Activated naive CD4-positive, alpha-beta T cell treated with anti-CD3 and anti-CD28 coated beads, Interleukin-2, amount 50 U/mL, for 72 hours (primary cell): Measurements from ENCODE around the gene KDM3A. TPM values are rescaled to one million over a fixed set of nuclear protein-coding genes. Genes with fewer than 3 reads are reported as not detected.

Experiments used
- ATAC-seq, 2 donors: fragments of 150-1000 bp; cut with Tn5 transposase; 2 replicates each; pipeline ENCODE4 v1.10.0; 2021; ENCODE audit warnings: mild to moderate bottlenecking in 2 of 2, moderate library complexity in 2 of 2
- DNase-seq, 2 donors: peaks; one replicate each; pipeline ENCODE4 v3.0.0; 2021 to 2022; ENCODE audit warnings: low spot score in 2 of 2
- H3K27ac Mint-ChIP-seq, 2 donors: one replicate each; pipeline ENCODE4 v1.8.0; 2022; ENCODE audit warnings: mild to moderate bottlenecking in 2 of 2, mixed read lengths in 2 of 2
- H3K36me3 Mint-ChIP-seq, 2 donors: one replicate each; pipeline ENCODE4 v1.8.0; 2022; ENCODE audit warnings: mixed read lengths in 2 of 2
- H3K9me3 Mint-ChIP-seq, 2 donors: one replicate each; pipeline ENCODE4 v1.8.0; 2022; ENCODE audit warnings: mixed read lengths in 2 of 2
- total RNA-seq, 2 donors: library from RNA; stranded (reverse); gene quantifications; one replicate each; pipeline ENCODE4 v1.2.3, GENCODE V29; 2022

The KDM3A gene, protein sequence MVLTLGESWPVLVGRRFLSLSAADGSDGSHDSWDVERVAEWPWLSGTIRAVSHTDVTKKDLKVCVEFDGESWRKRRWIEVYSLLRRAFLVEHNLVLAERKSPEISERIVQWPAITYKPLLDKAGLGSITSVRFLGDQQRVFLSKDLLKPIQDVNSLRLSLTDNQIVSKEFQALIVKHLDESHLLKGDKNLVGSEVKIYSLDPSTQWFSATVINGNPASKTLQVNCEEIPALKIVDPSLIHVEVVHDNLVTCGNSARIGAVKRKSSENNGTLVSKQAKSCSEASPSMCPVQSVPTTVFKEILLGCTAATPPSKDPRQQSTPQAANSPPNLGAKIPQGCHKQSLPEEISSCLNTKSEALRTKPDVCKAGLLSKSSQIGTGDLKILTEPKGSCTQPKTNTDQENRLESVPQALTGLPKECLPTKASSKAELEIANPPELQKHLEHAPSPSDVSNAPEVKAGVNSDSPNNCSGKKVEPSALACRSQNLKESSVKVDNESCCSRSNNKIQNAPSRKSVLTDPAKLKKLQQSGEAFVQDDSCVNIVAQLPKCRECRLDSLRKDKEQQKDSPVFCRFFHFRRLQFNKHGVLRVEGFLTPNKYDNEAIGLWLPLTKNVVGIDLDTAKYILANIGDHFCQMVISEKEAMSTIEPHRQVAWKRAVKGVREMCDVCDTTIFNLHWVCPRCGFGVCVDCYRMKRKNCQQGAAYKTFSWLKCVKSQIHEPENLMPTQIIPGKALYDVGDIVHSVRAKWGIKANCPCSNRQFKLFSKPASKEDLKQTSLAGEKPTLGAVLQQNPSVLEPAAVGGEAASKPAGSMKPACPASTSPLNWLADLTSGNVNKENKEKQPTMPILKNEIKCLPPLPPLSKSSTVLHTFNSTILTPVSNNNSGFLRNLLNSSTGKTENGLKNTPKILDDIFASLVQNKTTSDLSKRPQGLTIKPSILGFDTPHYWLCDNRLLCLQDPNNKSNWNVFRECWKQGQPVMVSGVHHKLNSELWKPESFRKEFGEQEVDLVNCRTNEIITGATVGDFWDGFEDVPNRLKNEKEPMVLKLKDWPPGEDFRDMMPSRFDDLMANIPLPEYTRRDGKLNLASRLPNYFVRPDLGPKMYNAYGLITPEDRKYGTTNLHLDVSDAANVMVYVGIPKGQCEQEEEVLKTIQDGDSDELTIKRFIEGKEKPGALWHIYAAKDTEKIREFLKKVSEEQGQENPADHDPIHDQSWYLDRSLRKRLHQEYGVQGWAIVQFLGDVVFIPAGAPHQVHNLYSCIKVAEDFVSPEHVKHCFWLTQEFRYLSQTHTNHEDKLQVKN (N-terminal part only)
- total RNA-seq, result 100 to 1,000 TPM in 1 of 2 donors, 10 to 100 TPM in 1; 67.1 to 108 TPM

DNA sequence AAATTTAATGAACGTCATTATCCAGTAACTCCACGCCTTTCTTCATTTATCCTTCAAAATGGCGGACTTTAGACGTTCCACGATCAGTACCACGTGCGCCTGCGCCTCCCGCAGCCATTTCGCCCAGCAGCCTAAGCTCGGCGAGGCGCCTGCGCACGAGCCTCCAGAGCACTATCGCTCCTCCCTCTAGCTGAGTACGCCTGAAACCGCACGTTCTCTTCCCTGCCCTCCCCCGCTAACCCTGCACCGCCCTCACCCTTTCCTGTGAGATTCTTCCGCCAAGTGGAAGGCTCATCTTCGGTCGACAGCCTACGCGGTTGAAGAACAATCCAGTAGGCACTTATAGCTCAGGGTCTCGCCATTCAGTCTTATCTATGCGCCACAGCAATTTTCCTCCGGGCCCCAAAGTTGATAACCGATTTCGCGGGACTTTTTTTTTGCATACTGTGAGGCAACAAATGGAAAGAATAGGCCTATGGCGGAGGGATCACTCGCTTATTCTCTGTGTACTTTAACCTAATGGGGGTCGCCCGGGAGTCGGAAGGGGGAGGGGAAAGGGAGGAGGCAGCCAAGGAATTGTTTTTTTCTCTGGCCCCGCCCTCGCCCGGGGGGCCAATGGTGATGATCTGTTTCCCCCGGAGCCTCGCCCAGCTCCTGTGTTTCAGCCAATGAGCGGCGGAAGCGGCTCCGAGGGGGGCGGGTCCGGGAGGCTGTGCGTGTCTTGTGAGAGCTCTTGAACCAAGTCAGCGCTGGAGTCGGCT is at the start of gene KDM3A:
Gene KDM3A (plus strand): TSS at position 741 of the 761 bp plus-strand sequence. CDS start 677 bp downstream, outside the sequence.
- Mint-ChIP-seq H3K27ac (peak within 1 kb of the TSS; percentile 95 to 97), H3K9me3 (peaks cover 10 to 24% of the 10 kb centered on the region in 2 donors), H3K36me3 (peaks cover 34 to 46% of the 10 kb centered on the region in 2 donors)
- DNase-seq, result peak; percentile 98 to 99
- ATAC-seq, result peak; percentile 84 to 88

DNA sequence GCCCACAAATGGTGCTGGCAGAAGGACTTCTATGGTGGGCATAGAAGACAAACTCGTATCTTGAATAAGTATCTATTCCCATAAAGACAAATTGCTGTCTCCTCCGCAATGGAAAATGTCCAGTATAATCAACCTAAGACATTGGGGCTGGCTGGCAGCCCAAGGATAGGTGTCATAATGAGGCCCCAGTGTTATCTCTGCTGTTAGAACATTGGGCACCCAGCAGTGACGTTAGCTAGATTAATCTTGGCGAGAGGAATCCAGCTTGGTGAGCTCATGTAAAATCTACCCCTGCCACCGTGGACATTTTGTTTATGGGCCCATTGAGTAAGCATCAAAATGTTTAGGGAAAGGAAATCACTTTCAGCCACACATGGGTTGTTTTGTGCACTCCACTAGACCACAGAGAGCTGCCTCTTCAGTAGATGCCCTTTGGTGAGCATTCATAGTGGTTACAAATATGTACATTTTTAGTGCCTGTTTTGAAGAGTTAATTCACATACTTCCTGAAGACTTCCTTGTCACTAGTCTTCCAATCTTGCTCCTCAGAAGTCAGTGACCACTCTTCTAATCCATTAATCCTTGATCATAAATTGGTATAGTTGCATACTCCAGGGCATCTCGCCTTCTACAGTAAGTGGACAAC is 48.2 kb upstream of the KDM3A start:
- H3K27ac Mint-ChIP-seq, result peak overlapping the region in 1 of 2 donors; percentile 74
- H3K36me3 Mint-ChIP-seq, result peaks cover 0 to 23% of the 10 kb centered on the region in 2 donors
- H3K9me3 Mint-ChIP-seq, result peaks cover 0 to 4% of the 10 kb centered on the region in 2 donors
- DNase-seq (no peak), ATAC-seq (no peak)

DNA sequence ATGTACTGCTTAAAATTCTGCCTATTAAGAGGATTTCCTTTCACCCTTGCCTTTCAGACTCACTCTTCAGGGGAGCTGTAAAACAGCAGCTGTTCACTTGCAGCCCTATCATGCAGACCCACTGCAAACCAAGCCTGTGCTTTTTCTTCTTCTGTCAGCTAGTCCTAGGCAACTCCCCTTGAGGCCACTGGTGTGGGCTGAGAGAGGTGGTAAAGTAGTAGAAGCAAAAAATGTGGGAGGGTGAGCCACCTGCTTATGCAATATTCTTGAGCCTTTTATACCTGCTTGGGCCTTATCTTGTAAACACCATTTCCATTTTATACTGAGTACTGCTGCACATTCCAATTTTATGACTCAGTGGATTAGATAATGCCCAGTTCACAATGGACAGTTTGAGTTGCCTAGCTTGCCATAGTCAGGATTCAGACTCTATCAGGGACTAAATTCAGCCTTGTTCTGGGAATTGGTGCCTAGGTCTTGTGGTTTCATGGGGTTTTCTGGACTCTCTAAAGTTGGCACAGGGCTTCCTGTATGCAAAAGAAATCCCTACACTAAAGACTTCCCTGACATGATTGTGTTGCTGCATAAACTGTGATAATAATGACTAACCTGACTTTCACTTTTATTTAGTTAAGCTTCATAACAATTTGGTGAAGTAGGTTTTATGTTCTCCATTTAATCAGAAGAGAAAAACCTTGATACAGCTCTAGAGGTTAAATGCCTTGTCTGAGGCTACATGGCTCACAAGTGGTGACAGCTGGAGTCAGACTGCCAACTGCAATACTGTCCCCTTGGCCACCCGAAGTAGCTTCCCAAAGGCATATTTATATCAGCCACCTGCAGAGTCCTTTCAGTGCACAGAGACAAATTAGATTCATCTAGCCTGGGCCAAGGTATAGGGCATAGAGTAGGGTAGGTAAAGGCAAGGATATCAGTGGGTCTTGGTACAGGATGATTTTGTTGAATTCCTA is 47.4 kb upstream of the KDM3A start:
- peak overlapping the region; percentile 40 to 74 for H3K27ac Mint-ChIP-seq
- H3K9me3 Mint-ChIP-seq, result peaks cover 0 to 7% of the 10 kb centered on the region in 2 donors
- H3K36me3 Mint-ChIP-seq, result peaks cover 0 to 23% of the 10 kb centered on the region in 2 donors
- DNase-seq (no peak), ATAC-seq (peak; percentile 73 to 84)

GRCh38 chr2:86396291-86396785 is 44.8 kb upstream of the KDM3A start:
- peak overlapping the region in 1 of 2 donors; percentile 87 for H3K27ac Mint-ChIP-seq
- peaks cover 0 to 20% of the 10 kb centered on the region in 2 donors for H3K36me3 Mint-ChIP-seq
- ATAC-seq (no peak), DNase-seq (no peak)
- peaks cover 0 to 16% of the 10 kb centered on the region in 2 donors for H3K9me3 Mint-ChIP-seq

DNA sequence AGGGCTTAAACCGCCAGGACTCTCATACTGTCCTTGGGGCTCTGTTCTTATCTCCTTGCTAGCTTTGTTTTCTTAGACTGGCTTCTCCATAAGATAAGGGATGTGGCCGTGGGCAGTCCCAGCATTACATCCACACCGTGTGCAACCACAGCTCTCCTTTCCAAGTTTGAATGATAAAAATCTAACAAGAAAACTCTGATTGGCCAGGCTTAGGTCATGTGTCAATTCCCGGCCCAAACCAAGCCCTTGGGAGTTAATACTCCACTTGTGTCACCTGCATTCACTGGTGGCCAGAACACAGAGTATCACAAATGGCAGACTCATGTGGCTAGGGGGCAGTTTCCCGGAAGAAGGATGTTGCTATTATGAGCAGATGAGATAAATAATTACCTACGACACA is 43.2 kb upstream of the KDM3A start:
- Mint-ChIP-seq H3K9me3 (peaks cover 0 to 16% of the 10 kb centered on the region in 2 donors), H3K27ac (no peak overlapping the region), H3K36me3 (peaks cover 0 to 6% of the 10 kb centered on the region in 2 donors)
- no peak for DNase-seq
- ATAC-seq, result no peak

GRCh38 chr2:86398500-86399474 is 42.4 kb upstream of the KDM3A start:
- peaks cover 0 to 11% of the 10 kb centered on the region in 2 donors for H3K9me3 Mint-ChIP-seq
- no peak for ATAC-seq

GRCh38 chr2:86400321-86400720 is 40.9 kb upstream of the KDM3A start:
- H3K9me3 Mint-ChIP-seq, result peaks cover 0 to 11% of the 10 kb centered on the region in 2 donors

More at GRCh38 chr2:86398500-86399474, 42.4 kb upstream of the KDM3A start:
- H3K27ac Mint-ChIP-seq, result peak overlapping the region in 1 of 2 donors; percentile 2
- no peaks in the 10 kb centered on the region for H3K36me3 Mint-ChIP-seq
- no peak for DNase-seq

GRCh38 chr2:86410581-86410980 is 30.6 kb upstream of the KDM3A start:
- DNase-seq (no peak), ATAC-seq (no peak)
- Mint-ChIP-seq H3K36me3 (peaks cover 11 to 20% of the 10 kb centered on the region in 2 donors), H3K27ac (no peak overlapping the region), H3K9me3 (peaks cover 4 to 13% of the 10 kb centered on the region in 2 donors)

More at GRCh38 chr2:86400321-86400720, 40.9 kb upstream of the KDM3A start:
- no peak for ATAC-seq
- Mint-ChIP-seq H3K36me3 (no peaks in the 10 kb centered on the region), H3K27ac (no peak overlapping the region)
- DNase-seq, result no peak

DNA sequence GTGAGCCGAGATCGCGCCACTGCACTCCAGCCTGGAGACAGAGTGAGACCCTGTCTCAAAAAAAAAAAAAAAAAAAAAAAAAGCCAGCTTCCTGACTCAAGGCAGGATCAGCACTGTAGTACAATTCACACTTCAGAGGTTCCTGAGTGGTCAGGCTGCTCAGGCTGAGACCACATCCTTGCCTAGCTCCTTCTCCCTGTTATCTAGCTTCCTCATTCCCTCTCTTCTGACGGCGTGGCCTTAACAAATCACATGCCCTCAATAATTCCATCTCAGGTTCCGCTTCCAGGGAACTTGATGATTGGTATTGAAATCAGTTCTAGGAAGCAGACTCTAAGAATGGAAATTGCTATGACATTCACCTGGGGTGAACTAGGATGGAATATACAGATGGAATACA is 29.8 kb upstream of the KDM3A start:
- DNase-seq, result no peak

GRCh38 chr2:86412007-86412406 is 29.2 kb upstream of the KDM3A start:
- peaks cover 11 to 20% of the 10 kb centered on the region in 2 donors for H3K36me3 Mint-ChIP-seq
- ATAC-seq (no peak), DNase-seq (no peak)
- H3K9me3 Mint-ChIP-seq, result peaks cover 4 to 9% of the 10 kb centered on the region in 2 donors
- H3K27ac Mint-ChIP-seq, result no peak overlapping the region

More for the DNA sequence above, 29.8 kb upstream of the KDM3A start:
- Mint-ChIP-seq H3K36me3 (peaks cover 11 to 20% of the 10 kb centered on the region in 2 donors), H3K27ac (peak overlapping the region in 1 of 2 donors; percentile 62), H3K9me3 (peaks cover 4 to 9% of the 10 kb centered on the region in 2 donors)
- ATAC-seq, result no peak

DNA sequence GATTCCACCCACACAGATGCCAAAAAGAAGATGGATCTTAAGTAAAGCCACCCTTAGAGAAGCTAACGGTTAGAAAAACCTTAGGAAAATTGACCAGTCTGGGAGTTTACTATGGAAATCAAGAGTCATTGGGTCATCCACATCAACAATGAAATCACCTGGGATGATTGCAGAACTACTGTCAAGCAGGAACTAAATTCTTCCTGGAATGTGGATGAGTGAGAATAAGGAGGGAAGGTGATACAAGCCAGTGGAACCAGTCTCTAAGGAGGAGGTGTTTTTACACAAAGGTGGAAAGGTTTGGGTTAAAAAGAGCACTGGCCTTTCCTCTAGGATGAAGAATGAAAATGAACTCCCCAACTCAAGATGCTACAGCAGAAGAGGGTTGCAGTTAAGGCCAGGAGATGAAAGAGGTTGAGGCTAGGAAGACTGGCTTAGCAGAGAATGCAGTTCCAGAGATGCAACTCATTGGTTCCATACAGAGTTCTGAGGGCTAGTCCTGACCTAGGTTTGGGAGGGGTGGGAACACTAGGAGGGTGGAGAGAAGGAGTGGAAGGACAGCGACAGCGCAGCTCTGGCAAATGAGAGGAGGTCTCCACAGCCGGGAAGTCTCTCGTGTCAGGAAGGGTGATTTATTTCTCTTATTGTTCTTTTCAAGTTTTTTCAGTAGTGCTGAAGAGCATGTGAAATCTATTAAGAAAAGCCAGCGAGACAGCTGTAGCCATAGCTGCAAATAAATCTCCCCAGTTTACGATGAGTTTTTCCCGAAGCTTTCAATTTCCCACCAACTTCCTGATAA is 27.7 kb upstream of the KDM3A start:
- Mint-ChIP-seq H3K27ac (no peak overlapping the region), H3K36me3 (peaks cover 11 to 20% of the 10 kb centered on the region in 2 donors), H3K9me3 (peaks cover 4 to 9% of the 10 kb centered on the region in 2 donors)
- ATAC-seq (no peak), DNase-seq (no peak)

GRCh38 chr2:86414996-86415395 is 26.2 kb upstream of the KDM3A start:
- Mint-ChIP-seq H3K9me3 (peaks cover 4 to 9% of the 10 kb centered on the region in 2 donors), H3K27ac (no peak overlapping the region), H3K36me3 (peaks cover 11 to 12% of the 10 kb centered on the region in 2 donors)
- no peak for DNase-seq
- no peak for ATAC-seq
